A549 (cell line): ENCODE results near the gene ZNF750. TPM values are rescaled to one million over a fixed set of nuclear protein-coding genes. Genes with fewer than 3 reads are reported as not detected.

Experiments
- ATAC-seq, 2 experiments: fragments of 200-7000 bp in 1 of 2; fragments of >200 bp in 1 of 2; cut with Nextera tagmentation in 1 of 2; cut with Tn5 transposase in 1 of 2; 3 replicates each; pipeline versions ENCODE4 v1.8.0 to v1.9.1; 2018 to 2020; ENCODE audit warnings: mild to moderate bottlenecking in 1 of 2, moderate library complexity in 1 of 2
- CTCF ChIA-PET: fragments of 300-600 bp; sonication (Branson Sonifier 250); formaldehyde crosslinking; extraction: SDS; loops from one replicate; lab custom pipeline; 2021; ENCODE audit warnings: antibody characterized with exemption, inconsistent platforms; lab: Yijun Ruan, JAX
- POLR2A ChIA-PET: fragments of 350-600 bp; formaldehyde crosslinking; extraction: SDS; loops from one replicate; lab custom pipeline; 2021; ENCODE audit warnings: antibody characterized with exemption, inconsistent platforms; lab: Yijun Ruan, JAX
- DNase-seq, 2 experiments: peaks; one replicate each; pipeline versions ENCODE4 v3.0.0 to v3.0.0-alpha.2; 2011 to 2016; ENCODE audit warnings: low read depth in 1 of 2, low spot score in 1 of 2
- FAIRE-seq: peaks from 2 replicates; lab custom pipeline; 2011; peaks lifted over from hg19 to GRCh38; lab: Jason Lieb, UNC
- H3K27ac ChIP-seq, 2 experiments: fragments of >200 bp; sonication (Bioruptor Twin); formaldehyde crosslinking; 3 replicates each; pipeline ENCODE4 v1.5.1; 2016 to 2017
- H3K4me1 ChIP-seq: fragments of >200 bp; sonication (Bioruptor Twin); formaldehyde crosslinking; 3 replicates; pipeline ENCODE4 v1.6.1; 2016
- H3K4me2 ChIP-seq: fragments of >200 bp; sonication (Bioruptor Twin); formaldehyde crosslinking; 3 replicates; pipeline ENCODE4 v1.6.1; 2016
- H3K4me3 ChIP-seq: fragments of >200 bp; sonication (Bioruptor Twin); formaldehyde crosslinking; 3 replicates; pipeline ENCODE4 v1.5.1; 2016
- H3K9me3 ChIP-seq: fragments of >200 bp; sonication (Bioruptor Twin); formaldehyde crosslinking; 3 replicates; pipeline ENCODE4 v1.6.1; 2016
- CBX2 ChIP-seq: fragments of 200-600 bp; sonication (generic); IDR thresholded peaks from 2 replicates; pipeline ENCODE4 v1.6.1; 2016; ENCODE audit warnings: low read depth, mild to moderate bottlenecking, borderline replicate concordance
- CHD4 ChIP-seq: fragments of 200-600 bp; sonication (generic); IDR thresholded peaks from 2 replicates; pipeline ENCODE4 v1.6.1; 2016; ENCODE audit warnings: antibody characterized with exemption, mild to moderate bottlenecking, borderline replicate concordance
- EHMT2 ChIP-seq: fragments of 200-600 bp; sonication (generic); IDR thresholded peaks from 2 replicates; pipeline ENCODE4 v1.6.1; 2016; ENCODE audit warnings: antibody characterized with exemption, low read depth, mild to moderate bottlenecking, moderate library complexity
- ESRRA ChIP-seq: fragments of 150-350 bp; IDR thresholded peaks from 2 replicates; pipeline ENCODE4 v1.6.1; 2014; ENCODE audit warnings: mild to moderate bottlenecking, low read length, borderline replicate concordance
- FOSL2 ChIP-seq, 2 experiments: fragments of 450-650 bp in 1 of 2; fragments of >200 bp in 1 of 2; sonication (Bioruptor Twin) in 1 of 2; formaldehyde crosslinking; IDR thresholded peaks; 2 replicates each; pipeline versions ENCODE4 v1.5.0 to v1.6.1; 2016 to 2020; ENCODE audit warnings: mild to moderate bottlenecking in 1 of 2, moderate library complexity in 1 of 2
- HMGXB4 ChIP-seq: fragments of 250-450 bp; sonication (Bioruptor Pico); IDR thresholded peaks from 2 replicates; pipeline ENCODE4 v1.5.0; 2021; ENCODE audit warnings: mild to moderate bottlenecking, moderate library complexity, borderline replicate concordance
- JUN ChIP-seq, 2 experiments: fragments of >200 bp; sonication (Bioruptor Twin); formaldehyde crosslinking; IDR thresholded peaks; 2 replicates in 1 of 2; 3 replicates in 1 of 2; pipeline ENCODE4 v1.6.1; 2016 to 2017
- NFE2L2 ChIP-seq: fragments of 150-350 bp; conservative IDR thresholded peaks from 2 replicates; pipeline ENCODE4 v1.6.1; 2014; ENCODE audit warnings: low read length
- NR3C1 ChIP-seq: fragments of >200 bp; sonication (Bioruptor Twin); formaldehyde crosslinking; IDR thresholded peaks from 3 replicates; pipeline ENCODE4 v1.6.1; 2017
- POLR2A ChIP-seq: IDR thresholded peaks from 2 replicates; pipeline ENCODE4 v1.6.1; 2012; ENCODE audit warnings: mild to moderate bottlenecking, low read length
- RCOR1 ChIP-seq: fragments of 150-350 bp; IDR thresholded peaks from 2 replicates; pipeline ENCODE4 v1.6.1; 2014; ENCODE audit warnings: antibody characterized with exemption, low read length, low read depth
- RFX5 ChIP-seq: fragments of 450-650 bp; IDR thresholded peaks from 2 replicates; pipeline ENCODE4 v1.7.1; 2014; ENCODE audit warnings: antibody characterized with exemption, mild to moderate bottlenecking, moderate library complexity
- RNF2 ChIP-seq: fragments of 200-600 bp; sonication (generic); IDR thresholded peaks from 2 replicates; pipeline ENCODE4 v1.6.1; 2016; ENCODE audit warnings: low read depth, mild to moderate bottlenecking, antibody characterized with exemption, moderate library complexity, borderline replicate concordance
- TFCP2L1 ChIP-seq: fragments of 250-450 bp; sonication (Bioruptor Pico); IDR thresholded peaks from 2 replicates; pipeline ENCODE4 v1.5.0; 2021; ENCODE audit warnings: mild to moderate bottlenecking
- ZFP36 ChIP-seq: fragments of 450-650 bp; IDR thresholded peaks from 2 replicates; pipeline ENCODE4 v1.6.1; 2014; ENCODE audit warnings: borderline replicate concordance; ENCODE audit not compliant: partially characterized antibody
- ZNF302 ChIP-seq: fragments of 250-450 bp; sonication (Bioruptor Pico); IDR thresholded peaks from 2 replicates; pipeline ENCODE4 v1.9.0; 2021; ENCODE audit warnings: inconsistent platforms, mild to moderate bottlenecking, moderate library complexity
- WGBS: methylation state at CpG from one replicate; pipeline ENCODE4 v1.1.6; 2017; ENCODE audit errors: missing lambda C conversion rate; 5-methylcytosine and 5-hydroxymethylcytosine counted together
- polyA plus RNA-seq, 4 experiments: library from polyadenylated mRNA; depleted of rRNA in 3 of 4; stranded (reverse); fragments of >200 nt; fragmentation: RNase III in 1 of 4; extraction: RNeasy Plus Mini Kit Qiagen cat#74134 plus additional on column Dnase treatment in 1 of 4; gene quantifications; 2 replicates in 3 of 4; 3 replicates in 1 of 4; pipeline ENCODE4 v1.2.3, GENCODE V29; 2011 to 2017
- TF ChIP-seq, protein P1 (sequence below): fragments of >200 bp; sonication (Bioruptor Twin); formaldehyde crosslinking; IDR thresholded peaks from 3 replicates; pipeline ENCODE4 v1.5.1; 2016
- TF ChIP-seq, protein P2 (sequence below): fragments of >200 bp; sonication (Bioruptor Twin); formaldehyde crosslinking; IDR thresholded peaks from 2 replicates; pipeline ENCODE4 v1.6.1; 2016
- TF ChIP-seq, protein P3 (sequence below): IDR thresholded peaks from 2 replicates; pipeline ENCODE4 v1.6.1; 2012; ENCODE audit warnings: low read depth, borderline replicate concordance

ZNF750 gene
- polyA plus RNA-seq, 2 of the 4 experiments (the other 2 are of a cell fraction), result not detected

DNA sequence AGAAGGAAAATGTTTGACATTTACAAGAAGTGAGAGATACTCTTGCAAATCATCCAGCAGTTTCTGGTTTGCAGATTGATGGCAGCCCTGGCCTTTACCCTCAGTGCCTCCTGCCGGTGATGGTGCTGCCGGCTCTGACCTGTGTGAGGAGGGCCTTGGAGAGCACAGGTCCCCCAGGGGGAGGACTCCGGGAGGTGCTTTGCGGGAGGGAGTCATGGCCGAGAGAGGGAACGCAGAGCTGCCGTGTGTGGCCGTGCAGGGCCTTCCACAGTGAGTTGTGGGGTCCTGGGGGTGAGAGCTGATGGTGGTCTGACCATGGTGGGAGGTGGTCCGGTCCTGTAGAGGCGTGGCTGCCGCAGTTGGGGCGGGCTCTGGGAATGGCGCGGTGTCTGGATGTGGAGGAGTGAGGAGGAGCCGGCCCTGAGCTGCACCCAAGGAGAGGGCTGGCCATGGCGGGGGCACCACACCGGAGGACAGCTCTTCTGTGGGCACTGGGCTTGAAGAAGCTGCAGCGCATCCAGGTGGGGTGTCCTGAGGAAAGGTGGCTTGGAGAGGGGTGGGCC, 28.0 kb upstream of the ZNF750 start:
- DNase-seq (no peak), FAIRE-seq (no peak), ATAC-seq (no peak)
- no peak overlapping the region for H3K4me2 ChIP-seq
- H3K4me3 ChIP-seq, result no peak overlapping the region
- 92% methylated on average over 18 of the region's 18 CpGs for WGBS
- H3K27ac ChIP-seq, result no peak overlapping the region
- POLR2A ChIA-PET, result no interaction called here
- TF ChIP-seq POLR2A (0 out of 2 replicates have a peak, but pooled peaks have one; percentile 16), RCOR1 (no peak)
- no peaks in the 10 kb centered on the region for H3K9me3 ChIP-seq
- H3K4me1 ChIP-seq, result 0 out of 3 replicates have a peak, but pooled peaks cover 6% of the 10 kb centered on the region
- CTCF ChIA-PET, result no interaction called here

GRCh38 chr17:82866590-82867191, 26.9 kb upstream of the ZNF750 start:
- no peak for FAIRE-seq
- 0 out of 3 replicates have a peak, but pooled peaks cover 6% of the 10 kb centered on the region for H3K4me1 ChIP-seq
- POLR2A ChIA-PET, result no interaction called here
- 90% methylated on average over 5 of the region's 11 CpGs for WGBS
- no peaks in the 10 kb centered on the region for H3K9me3 ChIP-seq
- no peak for DNase-seq
- H3K4me3 ChIP-seq, result no peak overlapping the region
- no peak overlapping the region for H3K4me2 ChIP-seq
- ATAC-seq, result no peak
- CTCF ChIA-PET, result interaction anchor here (0.7 to 1.0 kb wide), 3 partner anchors 10 to 87 kb away, joined by 3 read pairs; no protein-coding TSS in a partner anchor
- TF ChIP-seq NFE2L2, result no peak
- no peak for TF ChIP-seq JUN (IDR thresholded peaks at IDR 0.05)
- no peak for TF ChIP-seq TFCP2L1 (CRISPR knock-in tag)
- TF ChIP-seq, protein P1, sequence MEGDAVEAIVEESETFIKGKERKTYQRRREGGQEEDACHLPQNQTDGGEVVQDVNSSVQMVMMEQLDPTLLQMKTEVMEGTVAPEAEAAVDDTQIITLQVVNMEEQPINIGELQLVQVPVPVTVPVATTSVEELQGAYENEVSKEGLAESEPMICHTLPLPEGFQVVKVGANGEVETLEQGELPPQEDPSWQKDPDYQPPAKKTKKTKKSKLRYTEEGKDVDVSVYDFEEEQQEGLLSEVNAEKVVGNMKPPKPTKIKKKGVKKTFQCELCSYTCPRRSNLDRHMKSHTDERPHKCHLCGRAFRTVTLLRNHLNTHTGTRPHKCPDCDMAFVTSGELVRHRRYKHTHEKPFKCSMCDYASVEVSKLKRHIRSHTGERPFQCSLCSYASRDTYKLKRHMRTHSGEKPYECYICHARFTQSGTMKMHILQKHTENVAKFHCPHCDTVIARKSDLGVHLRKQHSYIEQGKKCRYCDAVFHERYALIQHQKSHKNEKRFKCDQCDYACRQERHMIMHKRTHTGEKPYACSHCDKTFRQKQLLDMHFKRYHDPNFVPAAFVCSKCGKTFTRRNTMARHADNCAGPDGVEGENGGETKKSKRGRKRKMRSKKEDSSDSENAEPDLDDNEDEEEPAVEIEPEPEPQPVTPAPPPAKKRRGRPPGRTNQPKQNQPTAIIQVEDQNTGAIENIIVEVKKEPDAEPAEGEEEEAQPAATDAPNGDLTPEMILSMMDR, result no peak
- TF ChIP-seq, protein P2, sequence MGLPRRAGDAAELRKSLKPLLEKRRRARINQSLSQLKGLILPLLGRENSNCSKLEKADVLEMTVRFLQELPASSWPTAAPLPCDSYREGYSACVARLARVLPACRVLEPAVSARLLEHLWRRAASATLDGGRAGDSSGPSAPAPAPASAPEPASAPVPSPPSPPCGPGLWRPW, result no peak
- TF ChIP-seq NR3C1, result no peak
- TF ChIP-seq ESRRA, result no peak
- TF ChIP-seq ZFP36, result no peak
- TF ChIP-seq EHMT2, result no peak
- no peak for TF ChIP-seq CBX2
- no peak for TF ChIP-seq FOSL2 (IDR thresholded peaks at IDR 0.05)
- TF ChIP-seq FOSL2 (CRISPR knock-in tag; IDR thresholded peaks at IDR 0.05), result no peak
- no peak for TF ChIP-seq RFX5
- TF ChIP-seq, protein P3, sequence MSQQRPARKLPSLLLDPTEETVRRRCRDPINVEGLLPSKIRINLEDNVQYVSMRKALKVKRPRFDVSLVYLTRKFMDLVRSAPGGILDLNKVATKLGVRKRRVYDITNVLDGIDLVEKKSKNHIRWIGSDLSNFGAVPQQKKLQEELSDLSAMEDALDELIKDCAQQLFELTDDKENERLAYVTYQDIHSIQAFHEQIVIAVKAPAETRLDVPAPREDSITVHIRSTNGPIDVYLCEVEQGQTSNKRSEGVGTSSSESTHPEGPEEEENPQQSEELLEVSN, result no peak
- TF ChIP-seq RNF2, result no peak
- TF ChIP-seq HMGXB4 (CRISPR knock-in tag), result no peak
- no peak for TF ChIP-seq ZNF302 (CRISPR knock-in tag)
- TF ChIP-seq CHD4, result no peak
- no peak overlapping the region; a peak in 1 of 6 replicates for H3K27ac ChIP-seq
